HepG2 (cell line): Measurements from ENCODE around the gene PKMYT1. TPM values are rescaled to one million over a fixed set of nuclear protein-coding genes. Genes with fewer than 3 reads are reported as not detected.

ENCODE experiments used
- BHLHE40 ChIP-seq: IDR thresholded peaks from 2 replicates; pipeline ENCODE4 v1.6.1; 2011; ENCODE audit warnings: low read length, improper control_type of control experiment
- FOSL1 ChIP-seq: sonication (generic); formaldehyde crosslinking; IDR thresholded peaks from 2 replicates; pipeline ENCODE4 v1.9.0; 2021; ENCODE audit warnings: missing genetic modification reagents, borderline replicate concordance
- GABPA ChIP-seq, 2 experiments: IDR thresholded peaks; 2 replicates each; pipeline ENCODE4 v1.6.1; 2011 to 2016; ENCODE audit warnings: low read depth in 2 of 2, low read length in 1 of 2, missing biosample characterization in 1 of 2, missing genetic modification characterization in 1 of 2
- HDAC1 ChIP-seq: sonication (generic); formaldehyde crosslinking; IDR thresholded peaks from 2 replicates; pipeline ENCODE4 v1.5.1; 2020; ENCODE audit warnings: mild to moderate bottlenecking, missing genetic modification reagents
- KDM4B ChIP-seq: sonication (generic); formaldehyde crosslinking; IDR thresholded peaks from 2 replicates; pipeline ENCODE4 v1.4.0; 2020; ENCODE audit warnings: missing genetic modification reagents
- KLF16 ChIP-seq, 2 experiments: sonication (generic) in 1 of 2; formaldehyde crosslinking in 1 of 2; IDR thresholded peaks; 2 replicates each; pipeline versions ENCODE4 v1.6.1 to v1.8.0; 2016 to 2023; ENCODE audit warnings: missing genetic modification reagents in 2 of 2, missing compliant biosample characterization in 1 of 2
- RFX3 ChIP-seq: IDR thresholded peaks from 2 replicates; pipeline ENCODE4 v1.6.1; 2016; ENCODE audit warnings: missing biosample characterization, missing genetic modification reagents
- SOX13 ChIP-seq, 3 experiments: fragments of 450-650 bp in 1 of 3; sonication (generic) in 1 of 3; formaldehyde crosslinking in 1 of 3; IDR thresholded peaks in 2 of 3; conservative IDR thresholded peaks in 1 of 3; 2 replicates each; pipeline versions ENCODE4 v1.5.0 to v1.6.1; 2016 to 2020; ENCODE audit warnings: antibody characterized with exemption in 1 of 3, mild to moderate bottlenecking in 1 of 3, missing compliant biosample characterization in 1 of 3, missing genetic modification reagents in 1 of 3, moderate library complexity in 1 of 3
- SOX6 ChIP-seq, 2 experiments: fragments of 450-650 bp in 1 of 2; sonication (generic) in 1 of 2; formaldehyde crosslinking in 1 of 2; IDR thresholded peaks; 2 replicates each; pipeline versions ENCODE4 v1.4.0 to v1.6.1; 2017 to 2020; ENCODE audit warnings: antibody characterized with exemption in 1 of 2, mild to moderate bottlenecking in 1 of 2, missing genetic modification reagents in 1 of 2
- SRSF1 ChIP-seq: fragments of 200-400 bp; formaldehyde crosslinking; optimal IDR thresholded peaks from 2 replicates; pipeline ENCODE3; 2017; ENCODE audit warnings: mild to moderate bottlenecking, low read depth, low read length, moderate library complexity
- ZNF230 ChIP-seq: sonication (generic); formaldehyde crosslinking; IDR thresholded peaks from 2 replicates; pipeline ENCODE4 v1.4.0; 2020; ENCODE audit warnings: mild to moderate bottlenecking, missing genetic modification reagents
- ZNF766 ChIP-seq: sonication (generic); formaldehyde crosslinking; IDR thresholded peaks from 2 replicates; pipeline ENCODE4 v1.5.0; 2020; ENCODE audit warnings: missing genetic modification reagents, borderline replicate concordance
- ZSCAN21 ChIP-seq: sonication (generic); formaldehyde crosslinking; IDR thresholded peaks from 2 replicates; pipeline ENCODE4 v1.8.0; 2022; ENCODE audit warnings: mild to moderate bottlenecking, missing genetic modification reagents, moderate library complexity, borderline replicate concordance
- polyA plus RNA-seq, 8 experiments: library from polyadenylated mRNA; depleted of rRNA in 3 of 8; stranded (reverse) in 7 of 8; unstranded in 1 of 8; fragments of >200 nt; fragmentation: Illumina TruSeq in 4 of 8; extraction: Trizol in 4 of 8; gene quantifications; 2 replicates each; pipeline versions ENCODE4 v1.2.1 to v1.2.3, GENCODE V29; 2011 to 2016; ENCODE audit warnings: low read depth in 4 of 8, missing spikeins in 1 of 8, mixed read lengths in 1 of 8; ENCODE audit not compliant: insufficient read depth in 1 of 8
- total RNA-seq, 5 experiments: library from RNA; depleted of rRNA; stranded (reverse); fragments of >200 nt; fragmentation: Illumina TruSeq; extraction: Trizol; gene quantifications; 2 replicates each; pipeline ENCODE4 v1.2.3, GENCODE V29; 2016; ENCODE audit warnings: low read depth in 1 of 5
- TF ChIP-seq, protein P1 (sequence below): sonication (generic); formaldehyde crosslinking; IDR thresholded peaks from 2 replicates; pipeline ENCODE4 v1.8.0; 2022; ENCODE audit warnings: mild to moderate bottlenecking, missing genetic modification reagents; ENCODE audit not compliant: insufficient replicate concordance
- TF ChIP-seq, protein P2 (sequence below): sonication (generic); formaldehyde crosslinking; conservative IDR thresholded peaks from 2 replicates; pipeline ENCODE4 v1.4.0; 2020; ENCODE audit warnings: missing genetic modification reagents
- TF ChIP-seq, protein P3 (sequence below), 2 experiments: IDR thresholded peaks; 2 replicates each; pipeline ENCODE4 v1.6.1; 2011 to 2012; ENCODE audit warnings: low read length in 2 of 2, borderline replicate concordance in 1 of 2, low read depth in 1 of 2, mild to moderate bottlenecking in 1 of 2, moderate library complexity in 1 of 2
- TF ChIP-seq, protein P4 (sequence below): sonication (generic); formaldehyde crosslinking; IDR thresholded peaks from 2 replicates; pipeline ENCODE4 v1.4.0; 2020; ENCODE audit warnings: missing genetic modification reagents
- TF ChIP-seq, protein P5 (sequence below): sonication (generic); formaldehyde crosslinking; IDR thresholded peaks from 2 replicates; pipeline ENCODE4 v1.4.0; 2020; ENCODE audit warnings: missing genetic modification reagents, borderline replicate concordance

Gene PKMYT1
- total and polyA plus RNA-seq, 2 of the 13 experiments (the other 11 are each of a cell fraction or from before 2014, with no cell fraction given): 7.0 to 27.8 TPM

DNA sequence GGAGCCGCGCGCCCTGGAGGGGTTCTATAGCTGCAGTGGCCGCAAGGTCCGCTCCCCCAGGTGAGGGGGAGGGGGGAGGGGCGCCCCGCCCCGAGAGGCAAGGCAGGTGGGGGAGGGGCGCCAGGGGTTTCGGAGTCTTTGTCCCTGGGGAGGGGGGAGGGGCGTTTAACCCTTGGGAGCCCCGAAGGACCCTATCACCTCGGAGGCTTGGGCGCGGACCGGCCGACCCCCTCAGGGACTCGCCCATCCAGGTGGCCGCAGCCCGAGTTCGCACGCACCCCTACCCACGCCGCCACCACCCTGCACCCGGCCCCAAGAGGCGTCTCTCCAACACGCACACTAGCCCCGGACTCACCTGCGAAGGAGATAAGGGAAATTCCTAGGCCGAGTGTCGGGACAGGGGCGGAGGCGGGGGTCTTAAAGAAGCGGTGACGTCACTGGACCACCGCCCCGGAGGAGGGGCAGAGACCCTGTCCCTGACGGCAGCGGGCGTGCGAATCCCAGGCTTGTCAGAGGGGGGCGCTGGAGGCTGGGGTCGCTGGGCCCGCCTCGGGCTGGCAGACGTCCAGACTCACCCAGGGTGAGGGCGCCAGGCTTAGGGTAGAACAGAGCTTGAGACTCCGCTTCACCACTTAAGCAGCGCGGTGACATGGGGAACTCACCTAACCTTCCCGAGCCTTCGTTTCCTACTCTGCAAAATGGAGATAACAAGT, 37.7 kb upstream of the PKMYT1 start, which contains the start of gene CLDN6 (continued):
- TF ChIP-seq, protein P1, sequence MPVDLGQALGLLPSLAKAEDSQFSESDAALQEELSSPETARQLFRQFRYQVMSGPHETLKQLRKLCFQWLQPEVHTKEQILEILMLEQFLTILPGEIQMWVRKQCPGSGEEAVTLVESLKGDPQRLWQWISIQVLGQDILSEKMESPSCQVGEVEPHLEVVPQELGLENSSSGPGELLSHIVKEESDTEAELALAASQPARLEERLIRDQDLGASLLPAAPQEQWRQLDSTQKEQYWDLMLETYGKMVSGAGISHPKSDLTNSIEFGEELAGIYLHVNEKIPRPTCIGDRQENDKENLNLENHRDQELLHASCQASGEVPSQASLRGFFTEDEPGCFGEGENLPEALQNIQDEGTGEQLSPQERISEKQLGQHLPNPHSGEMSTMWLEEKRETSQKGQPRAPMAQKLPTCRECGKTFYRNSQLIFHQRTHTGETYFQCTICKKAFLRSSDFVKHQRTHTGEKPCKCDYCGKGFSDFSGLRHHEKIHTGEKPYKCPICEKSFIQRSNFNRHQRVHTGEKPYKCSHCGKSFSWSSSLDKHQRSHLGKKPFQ (CRISPR knock-in tag): no peak
- TF ChIP-seq ZSCAN21: no peak
- no peak for TF ChIP-seq SOX13 (IDR thresholded peaks at IDR 0.05)
- 0 out of 4 replicates have a peak, but pooled peaks of 1 of the 2 experiments have one; percentile 7 for TF ChIP-seq SOX13 (CRISPR knock-in tag; conservative IDR thresholded peaks at IDR 0.05 in 1 of 2, IDR thresholded peaks at IDR 0.05 in 1 of 2)
- TF ChIP-seq, protein P2, sequence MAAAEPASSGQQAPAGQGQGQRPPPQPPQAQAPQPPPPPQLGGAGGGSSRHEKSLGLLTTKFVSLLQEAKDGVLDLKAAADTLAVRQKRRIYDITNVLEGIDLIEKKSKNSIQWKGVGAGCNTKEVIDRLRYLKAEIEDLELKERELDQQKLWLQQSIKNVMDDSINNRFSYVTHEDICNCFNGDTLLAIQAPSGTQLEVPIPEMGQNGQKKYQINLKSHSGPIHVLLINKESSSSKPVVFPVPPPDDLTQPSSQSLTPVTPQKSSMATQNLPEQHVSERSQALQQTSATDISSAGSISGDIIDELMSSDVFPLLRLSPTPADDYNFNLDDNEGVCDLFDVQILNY (CRISPR knock-in tag): no peak
- no peak for TF ChIP-seq ZNF230 (CRISPR knock-in tag)
- TF ChIP-seq, protein P3, sequence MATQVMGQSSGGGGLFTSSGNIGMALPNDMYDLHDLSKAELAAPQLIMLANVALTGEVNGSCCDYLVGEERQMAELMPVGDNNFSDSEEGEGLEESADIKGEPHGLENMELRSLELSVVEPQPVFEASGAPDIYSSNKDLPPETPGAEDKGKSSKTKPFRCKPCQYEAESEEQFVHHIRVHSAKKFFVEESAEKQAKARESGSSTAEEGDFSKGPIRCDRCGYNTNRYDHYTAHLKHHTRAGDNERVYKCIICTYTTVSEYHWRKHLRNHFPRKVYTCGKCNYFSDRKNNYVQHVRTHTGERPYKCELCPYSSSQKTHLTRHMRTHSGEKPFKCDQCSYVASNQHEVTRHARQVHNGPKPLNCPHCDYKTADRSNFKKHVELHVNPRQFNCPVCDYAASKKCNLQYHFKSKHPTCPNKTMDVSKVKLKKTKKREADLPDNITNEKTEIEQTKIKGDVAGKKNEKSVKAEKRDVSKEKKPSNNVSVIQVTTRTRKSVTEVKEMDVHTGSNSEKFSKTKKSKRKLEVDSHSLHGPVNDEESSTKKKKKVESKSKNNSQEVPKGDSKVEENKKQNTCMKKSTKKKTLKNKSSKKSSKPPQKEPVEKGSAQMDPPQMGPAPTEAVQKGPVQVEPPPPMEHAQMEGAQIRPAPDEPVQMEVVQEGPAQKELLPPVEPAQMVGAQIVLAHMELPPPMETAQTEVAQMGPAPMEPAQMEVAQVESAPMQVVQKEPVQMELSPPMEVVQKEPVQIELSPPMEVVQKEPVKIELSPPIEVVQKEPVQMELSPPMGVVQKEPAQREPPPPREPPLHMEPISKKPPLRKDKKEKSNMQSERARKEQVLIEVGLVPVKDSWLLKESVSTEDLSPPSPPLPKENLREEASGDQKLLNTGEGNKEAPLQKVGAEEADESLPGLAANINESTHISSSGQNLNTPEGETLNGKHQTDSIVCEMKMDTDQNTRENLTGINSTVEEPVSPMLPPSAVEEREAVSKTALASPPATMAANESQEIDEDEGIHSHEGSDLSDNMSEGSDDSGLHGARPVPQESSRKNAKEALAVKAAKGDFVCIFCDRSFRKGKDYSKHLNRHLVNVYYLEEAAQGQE (IDR thresholded peaks at IDR 0.05; ENCODE audit: borderline replicate concordance in 1 of 2, low read depth in 1 of 2, low read length in 2 of 2): no peak
- no peak for TF ChIP-seq RFX3 (CRISPR knock-in tag)
- TF ChIP-seq BHLHE40: no peak
- no peak for TF ChIP-seq SOX6 (IDR thresholded peaks at IDR 0.05)
- peak; percentile 3; the same call in 1 of the 2 replicates for TF ChIP-seq SOX6 (CRISPR knock-in tag; IDR thresholded peaks at IDR 0.05)
- TF ChIP-seq KLF16 (CRISPR knock-in tag; IDR thresholded peaks at IDR 0.05): no peak
- TF ChIP-seq FOSL1 (CRISPR knock-in tag): no peak
- TF ChIP-seq, protein P4, sequence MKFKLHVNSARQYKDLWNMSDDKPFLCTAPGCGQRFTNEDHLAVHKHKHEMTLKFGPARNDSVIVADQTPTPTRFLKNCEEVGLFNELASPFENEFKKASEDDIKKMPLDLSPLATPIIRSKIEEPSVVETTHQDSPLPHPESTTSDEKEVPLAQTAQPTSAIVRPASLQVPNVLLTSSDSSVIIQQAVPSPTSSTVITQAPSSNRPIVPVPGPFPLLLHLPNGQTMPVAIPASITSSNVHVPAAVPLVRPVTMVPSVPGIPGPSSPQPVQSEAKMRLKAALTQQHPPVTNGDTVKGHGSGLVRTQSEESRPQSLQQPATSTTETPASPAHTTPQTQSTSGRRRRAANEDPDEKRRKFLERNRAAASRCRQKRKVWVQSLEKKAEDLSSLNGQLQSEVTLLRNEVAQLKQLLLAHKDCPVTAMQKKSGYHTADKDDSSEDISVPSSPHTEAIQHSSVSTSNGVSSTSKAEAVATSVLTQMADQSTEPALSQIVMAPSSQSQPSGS (CRISPR knock-in tag): peak; percentile 45; the same call in 1 of the 2 replicates
- TF ChIP-seq KDM4B: 0 out of 2 replicates have a peak, but pooled peaks have one; percentile 29
- TF ChIP-seq, protein P5, sequence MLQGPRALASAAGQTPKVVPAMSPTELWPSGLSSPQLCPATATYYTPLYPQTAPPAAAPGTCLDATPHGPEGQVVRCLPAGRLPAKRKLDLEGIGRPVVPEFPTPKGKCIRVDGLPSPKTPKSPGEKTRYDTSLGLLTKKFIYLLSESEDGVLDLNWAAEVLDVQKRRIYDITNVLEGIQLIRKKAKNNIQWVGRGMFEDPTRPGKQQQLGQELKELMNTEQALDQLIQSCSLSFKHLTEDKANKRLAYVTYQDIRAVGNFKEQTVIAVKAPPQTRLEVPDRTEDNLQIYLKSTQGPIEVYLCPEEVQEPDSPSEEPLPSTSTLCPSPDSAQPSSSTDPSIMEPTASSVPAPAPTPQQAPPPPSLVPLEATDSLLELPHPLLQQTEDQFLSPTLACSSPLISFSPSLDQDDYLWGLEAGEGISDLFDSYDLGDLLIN (CRISPR knock-in tag): no peak
- peak; percentile 41; the same call in 1 of the 2 replicates for TF ChIP-seq HDAC1 (CRISPR knock-in tag)
- no peak for TF ChIP-seq SRSF1
- TF ChIP-seq GABPA (IDR thresholded peaks at IDR 0.05; ENCODE audit: low read depth, low read length): no peak
- TF ChIP-seq GABPA (CRISPR knock-in tag; IDR thresholded peaks at IDR 0.05; ENCODE audit: low read depth): no peak
- no peak for TF ChIP-seq ZNF766 (CRISPR knock-in tag)
